Activated effector memory CD4-positive, alpha-beta T cell treated with anti-CD3 and anti-CD28 coated beads, Interleukin-2, amount 50 U/mL, for 16 hours (primary cell): ENCODE data around the gene ANXA1.
"Not testable (repeated sequence)": the region's sequence is repeated elsewhere in the genome, so short reads cannot be mapped to it uniquely, and the experiment has no call there.

ENCODE experiments used
- DNase-seq: peaks from one replicate; pipeline ENCODE4 v3.0.0-alpha.2; 2020

Gene ANXA1

GRCh38 chr9:73170185-73170957, 18.7 kb downstream of the ANXA1 start:
- DNase-seq = no peak

GRCh38 chr9:73172901-73173215, 21.2 kb downstream of the ANXA1 start:
- DNase-seq = no peak

GRCh38 chr9:73173557-73174329, 22.1 kb downstream of the ANXA1 start:
- no peak for DNase-seq

GRCh38 chr9:73174330-73174980, 22.8 kb downstream of the ANXA1 start:
- no peak for DNase-seq

- DNase-seq = no peak
These were observed 24.8 kb downstream of the ANXA1 start for GRCh38 chr9:73176450-73176875.

GRCh38 chr9:73178044-73178443, 26.4 kb downstream of the ANXA1 start:
- DNase-seq = no peak

- DNase-seq = no peak
These were observed 27.9 kb downstream of the ANXA1 start for GRCh38 chr9:73179589-73179988.

GRCh38 chr9:73180403-73180802, 28.7 kb downstream of the ANXA1 start:
- no peak for DNase-seq

- DNase-seq = no peak
These were observed 31.3 kb downstream of the ANXA1 start for GRCh38 chr9:73182928-73183327.

GRCh38 chr9:73183428-73183827, 31.8 kb downstream of the ANXA1 start:
- no peak for DNase-seq

- DNase-seq = no peak
These were observed 32.5 kb downstream of the ANXA1 start for GRCh38 chr9:73183917-73184861.

GRCh38 chr9:73191109-73191508, 39.4 kb downstream of the ANXA1 start:
- not testable (repeated sequence) for DNase-seq

GRCh38 chr9:73194284-73194683, 42.6 kb downstream of the ANXA1 start:
- DNase-seq = no peak

- no peak for DNase-seq
These were observed 47.8 kb downstream of the ANXA1 start for GRCh38 chr9:73199448-73199847.

GRCh38 chr9:73199886-73200285, 48.2 kb downstream of the ANXA1 start:
- DNase-seq = no peak

GRCh38 chr9:73200694-73201452, 49.2 kb downstream of the ANXA1 start:
- DNase-seq = no peak

- DNase-seq = no peak
These were observed 51.3 kb downstream of the ANXA1 start for GRCh38 chr9:73202980-73203379.

- no peak for DNase-seq
These were observed 53.3 kb downstream of the ANXA1 start for GRCh38 chr9:73204936-73205335.

GRCh38 chr9:73206851-73207250, 55.2 kb downstream of the ANXA1 start:
- no peak for DNase-seq

GRCh38 chr9:73210886-73211666, 59.4 kb downstream of the ANXA1 start:
- DNase-seq = no peak

- DNase-seq = no peak
These were observed 61.6 kb downstream of the ANXA1 start for GRCh38 chr9:73213300-73213699.
